Ishikawa (cell line): ENCODE data around the gene ARHGAP8.

Source experiments
- CEBPB ChIP-seq: IDR thresholded peaks from 2 replicates; pipeline ENCODE4 v1.6.1; 2012
- CREB1 ChIP-seq: IDR thresholded peaks from 2 replicates; pipeline ENCODE4 v1.6.1; 2012; ENCODE audit warnings: low read depth
- EGR1 ChIP-seq: IDR thresholded peaks from 2 replicates; pipeline ENCODE4 v1.6.1; 2012
- EP300 ChIP-seq: IDR thresholded peaks from 2 replicates; pipeline ENCODE4 v1.6.1; 2012; ENCODE audit warnings: borderline replicate concordance
- FOXM1 ChIP-seq: IDR thresholded peaks from 2 replicates; pipeline ENCODE4 v1.6.1; 2012; ENCODE audit warnings: low read depth, borderline replicate concordance
- MAX ChIP-seq: IDR thresholded peaks from 2 replicates; pipeline ENCODE4 v1.6.1; 2012
- NFIC ChIP-seq: IDR thresholded peaks from 2 replicates; pipeline ENCODE4 v1.6.1; 2012
- RAD21 ChIP-seq: IDR thresholded peaks from 2 replicates; pipeline ENCODE4 v1.6.1; 2012; ENCODE audit warnings: low read depth
- REST ChIP-seq: IDR thresholded peaks from 2 replicates; pipeline ENCODE4 v1.6.1; 2012; ENCODE audit warnings: low read depth, mild to moderate bottlenecking
- TAF1 ChIP-seq: IDR thresholded peaks from 2 replicates; pipeline ENCODE4 v1.6.1; 2012; ENCODE audit warnings: low read depth, mild to moderate bottlenecking
- TCF12 ChIP-seq: IDR thresholded peaks from 2 replicates; pipeline ENCODE4 v1.6.1; 2012; ENCODE audit warnings: low read depth
- TEAD4 ChIP-seq: IDR thresholded peaks from 2 replicates; pipeline ENCODE4 v1.6.1; 2012
- USF1 ChIP-seq: IDR thresholded peaks from 2 replicates; pipeline ENCODE4 v1.6.1; 2012
- YY1 ChIP-seq: IDR thresholded peaks from 2 replicates; pipeline ENCODE4 v1.6.1; 2012; ENCODE audit warnings: low read depth
- ZBTB7A ChIP-seq: IDR thresholded peaks from 2 replicates; pipeline ENCODE4 v1.6.1; 2012; ENCODE audit warnings: low read depth

ARHGAP8 gene

GRCh38 chr22:44906999-44907644, 154.7 kb downstream of the ARHGAP8 start:
- no peak for TF ChIP-seq USF1
- TF ChIP-seq REST, result no peak
- no peak for TF ChIP-seq EP300
- TF ChIP-seq TCF12, result no peak
- TF ChIP-seq CREB1, result no peak
- no peak for TF ChIP-seq TEAD4
- no peak for TF ChIP-seq FOXM1
- no peak for TF ChIP-seq CEBPB
- no peak for TF ChIP-seq EGR1
- TF ChIP-seq RAD21, result no peak
- TF ChIP-seq NFIC, result no peak
- no peak for TF ChIP-seq ZBTB7A
- no peak for TF ChIP-seq MAX
- no peak for TF ChIP-seq TAF1
- no peak for TF ChIP-seq YY1

GRCh38 chr22:44907765-44908737, 155.7 kb downstream of the ARHGAP8 start:
- TF ChIP-seq USF1 (no peak), TEAD4 (no peak), RAD21 (no peak), YY1 (no peak), CREB1 (no peak), FOXM1 (no peak), REST (no peak), ZBTB7A (no peak), EGR1 (no peak)

- TF ChIP-seq CEBPB, result no peak
- no peak for TF ChIP-seq RAD21
- TF ChIP-seq REST, result no peak
- no peak for TF ChIP-seq EP300
- no peak for TF ChIP-seq MAX
- TF ChIP-seq ZBTB7A, result no peak
- TF ChIP-seq FOXM1, result no peak
Measured at GRCh38 chr22:44909241-44909640, 156.9 kb downstream of the ARHGAP8 start.
